MG63 (cell line): ENCODE results near the gene AK9. TPM values are rescaled to one million over a fixed set of nuclear protein-coding genes. Genes with fewer than 3 reads are reported as not detected.
"Not testable (repeated sequence)": the region's sequence is repeated elsewhere in the genome, so short reads cannot be mapped to it uniquely, and the experiment has no call there.

ENCODE experiments used
- DNase-seq: peaks from one replicate; pipeline ENCODE4 v3.0.0-alpha.2; 2020
- H3K27me3 ChIP-seq: fragments of 250-450 bp; sonication (Bioruptor Pico); 2 replicates; pipeline ENCODE4 v1.5.1; 2020; ENCODE audit warnings: mild to moderate bottlenecking, moderate library complexity
- H3K36me3 ChIP-seq: fragments of 250-450 bp; sonication (Bioruptor Pico); 2 replicates; pipeline ENCODE4 v1.5.1; 2020; ENCODE audit warnings: mild to moderate bottlenecking, moderate library complexity
- H3K4me3 ChIP-seq: fragments of 250-450 bp; sonication (Bioruptor Pico); 2 replicates; pipeline ENCODE4 v1.5.1; 2020; ENCODE audit warnings: mild to moderate bottlenecking, moderate library complexity
- H3K9me3 ChIP-seq: fragments of 250-450 bp; sonication (Bioruptor Pico); 2 replicates; pipeline ENCODE4 v1.5.1; 2020; ENCODE audit warnings: mild to moderate bottlenecking, moderate library complexity
- total RNA-seq: library from RNA; depleted of rRNA; stranded (reverse); fragments of >200 nt; shearing (Covaris generic); gene quantifications from 2 replicates; pipeline ENCODE4 v1.2.3, GENCODE V29; 2014; ENCODE audit warnings: low replicate concordance

AK9 gene
- total RNA-seq, 1 experiment from 2014 or later, result 2.6 TPM

GRCh38 chr6:109461733-109462526, 229.1 kb downstream of the AK9 start:
- peaks cover 54% of the 10 kb centered on the region for H3K36me3 ChIP-seq
- DNase-seq, result no peak
- H3K9me3 ChIP-seq, result no peaks in the 10 kb centered on the region
- no peaks in the 10 kb centered on the region for H3K27me3 ChIP-seq
- H3K4me3 ChIP-seq, result no peak overlapping the region

- H3K9me3 ChIP-seq, H3K4me3 ChIP-seq, H3K27me3 ChIP-seq, DNase-seq: not testable (repeated sequence)
- H3K36me3 ChIP-seq, result peaks cover 49% of the 10 kb centered on the region
Observed at GRCh38 chr6:109461205-109461604, 229.8 kb downstream of the AK9 start.

GRCh38 chr6:109460161-109460829, 230.7 kb downstream of the AK9 start:
- H3K36me3 ChIP-seq, result peaks cover 40% of the 10 kb centered on the region
- no peaks in the 10 kb centered on the region for H3K9me3 ChIP-seq
- H3K4me3 ChIP-seq, result no peak overlapping the region
- no peak for DNase-seq
- H3K27me3 ChIP-seq, result no peaks in the 10 kb centered on the region

GRCh38 chr6:109458774-109459531, 232.0 kb downstream of the AK9 start:
- Histone ChIP-seq H3K36me3 (peaks cover 26% of the 10 kb centered on the region), H3K27me3 (no peaks in the 10 kb centered on the region), H3K9me3 (no peaks in the 10 kb centered on the region), H3K4me3 (no peak overlapping the region)
- no peak for DNase-seq

- Histone ChIP-seq H3K27me3 (no peaks in the 10 kb centered on the region), H3K9me3 (no peaks in the 10 kb centered on the region), H3K36me3 (peaks cover 13% of the 10 kb centered on the region), H3K4me3 (no peak overlapping the region)
- no peak for DNase-seq
Observed at GRCh38 chr6:109457562-109457996, 233.4 kb downstream of the AK9 start.

- peaks cover 6% of the 10 kb centered on the region for H3K36me3 ChIP-seq
- peak overlapping the region; percentile 75 for H3K4me3 ChIP-seq
- no peaks in the 10 kb centered on the region for H3K9me3 ChIP-seq
- peak; percentile 90 for DNase-seq
- H3K27me3 ChIP-seq, result no peaks in the 10 kb centered on the region
Observed at GRCh38 chr6:109456710-109457561, 234.1 kb downstream of the AK9 start.

- Histone ChIP-seq H3K27me3 (no peaks in the 10 kb centered on the region), H3K9me3 (no peaks in the 10 kb centered on the region), H3K36me3 (peaks cover under 1% of the 10 kb centered on the region; the same call in 1 of the 2 replicates), H3K4me3 (peak overlapping the region; percentile 75)
- DNase-seq, result no peak
Observed at GRCh38 chr6:109456111-109456583, 234.9 kb downstream of the AK9 start.

GRCh38 chr6:109455437-109456110, 235.4 kb downstream of the AK9 start, which contains the start of gene MICAL1:
MICAL1 (minus strand) TSS chr6:109455772; CDS start chr6:109454196, 1,576 bp downstream.
- H3K36me3 ChIP-seq, result no peaks in the 10 kb centered on the region; the same call in 1 of the 2 replicates
- peak within 1 kb of the TSS; percentile 75 for H3K4me3 ChIP-seq
- no peaks in the 10 kb centered on the region for H3K9me3 ChIP-seq
- no peaks in the 10 kb centered on the region for H3K27me3 ChIP-seq
- peak; percentile 73 for DNase-seq

- H3K9me3 ChIP-seq, result no peaks in the 10 kb centered on the region
- peak overlapping the region; percentile 75 for H3K4me3 ChIP-seq
- H3K36me3 ChIP-seq, result no peaks in the 10 kb centered on the region
- no peak for DNase-seq
- H3K27me3 ChIP-seq, result no peaks in the 10 kb centered on the region
Observed at GRCh38 chr6:109454496-109455436, 236.2 kb downstream of the AK9 start.

- H3K9me3 ChIP-seq, result no peaks in the 10 kb centered on the region
- no peak for DNase-seq
- H3K27me3 ChIP-seq, result no peaks in the 10 kb centered on the region
- no peak overlapping the region; the same call in 1 of the 2 replicates for H3K4me3 ChIP-seq
- H3K36me3 ChIP-seq, result no peaks in the 10 kb centered on the region
Observed at GRCh38 chr6:109453594-109454495, 237.2 kb downstream of the AK9 start.

GRCh38 chr6:109453156-109453555, 237.8 kb downstream of the AK9 start:
- Histone ChIP-seq H3K36me3 (no peaks in the 10 kb centered on the region), H3K27me3 (no peaks in the 10 kb centered on the region), H3K9me3 (no peaks in the 10 kb centered on the region), H3K4me3 (no peak overlapping the region)
- DNase-seq, result no peak

- no peaks in the 10 kb centered on the region for H3K27me3 ChIP-seq
- H3K36me3 ChIP-seq, result no peaks in the 10 kb centered on the region
- no peaks in the 10 kb centered on the region for H3K9me3 ChIP-seq
- DNase-seq, result no peak
- H3K4me3 ChIP-seq, result no peak overlapping the region
Observed at GRCh38 chr6:109452181-109452580, 238.8 kb downstream of the AK9 start.

- no peak overlapping the region for H3K4me3 ChIP-seq
- no peaks in the 10 kb centered on the region for H3K36me3 ChIP-seq
- no peaks in the 10 kb centered on the region for H3K9me3 ChIP-seq
- no peak for DNase-seq
- H3K27me3 ChIP-seq, result no peaks in the 10 kb centered on the region
Observed at GRCh38 chr6:109451376-109451775, 239.6 kb downstream of the AK9 start.

GRCh38 chr6:109450801-109451200, 240.2 kb downstream of the AK9 start:
- Histone ChIP-seq H3K9me3 (no peaks in the 10 kb centered on the region), H3K4me3 (no peak overlapping the region), H3K36me3 (no peaks in the 10 kb centered on the region), H3K27me3 (no peaks in the 10 kb centered on the region)
- no peak for DNase-seq
